GM12875 (cell line): ENCODE measurements around the gene AP1M2.

Experiments used
- H3K4me3 ChIP-seq: one replicate; pipeline ENCODE4 v1.5.1; 2011; ENCODE audit warnings: low read depth, low read length, control low read depth
- TF ChIP-seq, protein P1 (sequence below): IDR thresholded peaks from 2 replicates; pipeline ENCODE4 v1.5.1; 2011; ENCODE audit warnings: low read depth, mild to moderate bottlenecking, control low read depth, inconsistent platforms, low read length, moderate library complexity, borderline replicate concordance; ENCODE audit not compliant: insufficient read depth

AP1M2 gene

DNA sequence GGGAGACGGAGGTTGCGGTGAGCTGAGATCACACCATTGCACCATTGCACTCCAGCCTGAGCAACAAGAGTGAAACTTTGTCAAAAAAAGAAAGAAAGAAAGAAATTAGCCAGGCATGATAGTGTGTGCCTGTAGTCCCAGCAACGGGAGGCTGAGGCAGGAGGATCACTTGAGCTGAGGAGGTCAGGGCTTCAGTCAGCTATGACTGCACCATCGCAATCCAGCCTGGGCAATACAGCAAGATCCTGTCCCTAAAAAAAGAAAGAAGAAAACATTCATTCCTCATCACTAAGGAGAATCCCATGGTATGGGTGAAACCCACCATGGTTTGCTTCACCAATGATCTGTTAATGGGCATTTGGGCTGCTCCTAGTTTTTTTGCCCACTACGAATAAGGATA lies 13.0 kb upstream of the AP1M2 start:
- no peak overlapping the region for H3K4me3 ChIP-seq
- TF ChIP-seq, protein P1, sequence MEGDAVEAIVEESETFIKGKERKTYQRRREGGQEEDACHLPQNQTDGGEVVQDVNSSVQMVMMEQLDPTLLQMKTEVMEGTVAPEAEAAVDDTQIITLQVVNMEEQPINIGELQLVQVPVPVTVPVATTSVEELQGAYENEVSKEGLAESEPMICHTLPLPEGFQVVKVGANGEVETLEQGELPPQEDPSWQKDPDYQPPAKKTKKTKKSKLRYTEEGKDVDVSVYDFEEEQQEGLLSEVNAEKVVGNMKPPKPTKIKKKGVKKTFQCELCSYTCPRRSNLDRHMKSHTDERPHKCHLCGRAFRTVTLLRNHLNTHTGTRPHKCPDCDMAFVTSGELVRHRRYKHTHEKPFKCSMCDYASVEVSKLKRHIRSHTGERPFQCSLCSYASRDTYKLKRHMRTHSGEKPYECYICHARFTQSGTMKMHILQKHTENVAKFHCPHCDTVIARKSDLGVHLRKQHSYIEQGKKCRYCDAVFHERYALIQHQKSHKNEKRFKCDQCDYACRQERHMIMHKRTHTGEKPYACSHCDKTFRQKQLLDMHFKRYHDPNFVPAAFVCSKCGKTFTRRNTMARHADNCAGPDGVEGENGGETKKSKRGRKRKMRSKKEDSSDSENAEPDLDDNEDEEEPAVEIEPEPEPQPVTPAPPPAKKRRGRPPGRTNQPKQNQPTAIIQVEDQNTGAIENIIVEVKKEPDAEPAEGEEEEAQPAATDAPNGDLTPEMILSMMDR: no peak

GRCh38 chr19:10593820-10594637 lies 6.9 kb upstream of the AP1M2 start:
- TF ChIP-seq, protein P1: no peak
- no peak overlapping the region for H3K4me3 ChIP-seq

GRCh38 chr19:10593148-10593547 lies 6.0 kb upstream of the AP1M2 start:
- TF ChIP-seq, protein P1: no peak
- H3K4me3 ChIP-seq: no peak overlapping the region

- H3K4me3 ChIP-seq: no peak overlapping the region
- TF ChIP-seq, protein P1: no peak
Observed at GRCh38 chr19:10587839-10588150, 683 bp upstream of the AP1M2 start.

GRCh38 chr19:10586396-10586795 lies 716 bp downstream of the AP1M2 start:
- TF ChIP-seq, protein P1: no peak
- no peak overlapping the region for H3K4me3 ChIP-seq

GRCh38 chr19:10583036-10583776 lies 3.9 kb downstream of the AP1M2 start:
- H3K4me3 ChIP-seq: no peak overlapping the region
- TF ChIP-seq, protein P1: no peak

DNA sequence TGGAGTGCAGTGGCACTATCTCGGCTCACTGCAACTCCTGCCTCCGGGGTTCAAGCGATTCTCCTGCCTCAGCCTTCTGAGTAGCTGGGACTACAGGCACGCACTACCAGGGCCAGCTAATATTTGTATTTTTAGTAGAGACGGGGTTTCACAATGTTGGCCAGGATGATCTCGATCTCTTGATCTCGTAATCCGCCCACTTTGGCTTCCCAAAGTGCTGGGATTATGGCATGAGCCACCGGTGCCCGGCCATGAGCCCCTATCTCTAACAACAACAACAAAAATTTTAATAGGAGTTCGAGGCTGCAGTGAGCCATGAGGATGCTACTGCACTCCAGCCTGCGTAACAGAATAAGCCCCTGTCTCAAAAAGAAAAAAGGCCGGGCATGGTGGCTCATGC lies 5.0 kb downstream of the AP1M2 start:
- TF ChIP-seq, protein P1: no peak
- H3K4me3 ChIP-seq: no peak overlapping the region
